ENCODE data around the gene CRKL. TPM values are rescaled to one million over a fixed set of nuclear protein-coding genes. Genes with fewer than 3 reads are reported as not detected.

Gene CRKL
- total RNA-seq, 2 experiments from 2014 or later: 91.0 to 92.9 TPM

- POLR2A ChIA-PET: no interaction called here
- Mint-ChIP-seq H3K36me3 (no peaks in the 10 kb centered on the region), H3K27me3 (no peaks in the 10 kb centered on the region), H3K4me1 (peaks cover 5% of the 10 kb centered on the region), H3K4me3 (no peak overlapping the region), H3K27ac (no peak overlapping the region), H3K9me3 (no peaks in the 10 kb centered on the region)
- ATAC-seq (ENCODE audit: low read depth): no peak
- no peak for DNase-seq
Observed at GRCh38 chr22:20994902-20995241, 77.7 kb downstream of the CRKL start.

GRCh38 chr22:20995329-20996030 lies 78.3 kb downstream of the CRKL start:
- H3K4me3 Mint-ChIP-seq: no peak overlapping the region
- H3K27ac Mint-ChIP-seq: no peak overlapping the region
- POLR2A ChIA-PET: no interaction called here
- no peaks in the 10 kb centered on the region for H3K36me3 Mint-ChIP-seq
- no peaks in the 10 kb centered on the region for H3K9me3 Mint-ChIP-seq
- no peaks in the 10 kb centered on the region for H3K27me3 Mint-ChIP-seq
- H3K4me1 Mint-ChIP-seq: peaks cover 7% of the 10 kb centered on the region
- ATAC-seq (ENCODE audit: low read depth) (no peak), DNase-seq (no peak)

- POLR2A ChIA-PET: interaction anchor here (1.1 kb wide), 1 partner anchor 14 kb away, joined by 3 read pairs; the partner anchor contains the start of gene LZTR1
- ATAC-seq (ENCODE audit: low read depth): no peak
- Mint-ChIP-seq H3K36me3 (no peaks in the 10 kb centered on the region), H3K4me3 (no peak overlapping the region), H3K4me1 (peaks cover 7% of the 10 kb centered on the region), H3K27ac (no peak overlapping the region), H3K27me3 (no peaks in the 10 kb centered on the region), H3K9me3 (no peaks in the 10 kb centered on the region)
- DNase-seq: no peak
Observed at GRCh38 chr22:20996031-20996410, 78.8 kb downstream of the CRKL start.

- H3K9me3 Mint-ChIP-seq: no peaks in the 10 kb centered on the region
- no peak overlapping the region for H3K27ac Mint-ChIP-seq
- POLR2A ChIA-PET: interaction anchor here (1.1 kb wide), 1 partner anchor 15 kb away, joined by 3 read pairs; the partner anchor contains the start of gene LZTR1
- no peak overlapping the region for H3K4me3 Mint-ChIP-seq
- peaks cover 2% of the 10 kb centered on the region for H3K36me3 Mint-ChIP-seq
- ATAC-seq (ENCODE audit: low read depth): no peak
- H3K4me1 Mint-ChIP-seq: peaks cover 10% of the 10 kb centered on the region
- DNase-seq: no peak
- H3K27me3 Mint-ChIP-seq: no peaks in the 10 kb centered on the region
Observed at GRCh38 chr22:20996598-20997535, 79.7 kb downstream of the CRKL start.

- POLR2A ChIA-PET: interaction anchor here (3.4 kb wide), 1 partner anchor 16 kb away, joined by 23 read pairs; the partner anchor contains the start of gene LZTR1
Observed at GRCh38 chr22:20997536-20998257, 80.5 kb downstream of the CRKL start.

GRCh38 chr22:20998411-20999336 lies 81.5 kb downstream of the CRKL start:
- Mint-ChIP-seq H3K4me3 (no peak overlapping the region), H3K4me1 (peaks cover 18% of the 10 kb centered on the region), H3K27ac (peak overlapping the region; percentile 23), H3K36me3 (peaks cover 4% of the 10 kb centered on the region), H3K27me3 (no peaks in the 10 kb centered on the region), H3K9me3 (no peaks in the 10 kb centered on the region)
- DNase-seq (no peak), ATAC-seq (ENCODE audit: low read depth) (no peak)
- POLR2A ChIA-PET: interaction anchor here (1.1 to 3.4 kb wide), 2 partner anchors 9 to 17 kb away, joined by 4 to 23 read pairs; partner anchors contain the start of gene LZTR1

More at GRCh38 chr22:20997536-20998257, 80.5 kb downstream of the CRKL start:
- Mint-ChIP-seq H3K36me3 (peaks cover 2% of the 10 kb centered on the region), H3K4me1 (peaks cover 10% of the 10 kb centered on the region), H3K27ac (no peak overlapping the region), H3K9me3 (no peaks in the 10 kb centered on the region), H3K27me3 (no peaks in the 10 kb centered on the region), H3K4me3 (no peak overlapping the region)
- DNase-seq: no peak
- ATAC-seq (ENCODE audit: low read depth): no peak

GRCh38 chr22:20999350-21000206 lies 82.4 kb downstream of the CRKL start:
- peak overlapping the region; percentile 96 for H3K4me3 Mint-ChIP-seq
- ATAC-seq (ENCODE audit: low read depth) (no peak), DNase-seq (peak; percentile 29)
- H3K27me3 Mint-ChIP-seq: no peaks in the 10 kb centered on the region
- peaks cover 4% of the 10 kb centered on the region for H3K36me3 Mint-ChIP-seq
- POLR2A ChIA-PET: interaction anchor here (1.1 to 3.4 kb wide), 3 partner anchors 10 to 35 kb away, joined by 4 to 23 read pairs (median 4); partner anchors contain the start of gene LZTR1
- H3K9me3 Mint-ChIP-seq: no peaks in the 10 kb centered on the region
- H3K4me1 Mint-ChIP-seq: peaks cover 18% of the 10 kb centered on the region
- no peak overlapping the region for H3K27ac Mint-ChIP-seq

- DNase-seq (peak; percentile 45), ATAC-seq (ENCODE audit: low read depth) (no peak)
- H3K4me3 Mint-ChIP-seq: peak overlapping the region; percentile 96
- H3K27me3 Mint-ChIP-seq: no peaks in the 10 kb centered on the region
- peaks cover 4% of the 10 kb centered on the region for H3K36me3 Mint-ChIP-seq
- peak overlapping the region; percentile 99 for H3K27ac Mint-ChIP-seq
- POLR2A ChIA-PET: interaction anchor here (1.1 to 3.4 kb wide), 3 partner anchors 10 to 35 kb away, joined by 3 to 23 read pairs (median 4); partner anchors contain the start of gene LZTR1
- H3K9me3 Mint-ChIP-seq: no peaks in the 10 kb centered on the region
- H3K4me1 Mint-ChIP-seq: peaks cover 18% of the 10 kb centered on the region
Observed at GRCh38 chr22:21000207-21000986, 83.2 kb downstream of the CRKL start.

GRCh38 chr22:21000987-21001600 lies 83.9 kb downstream of the CRKL start:
- ATAC-seq (ENCODE audit: low read depth) (no peak), DNase-seq (no peak)
- Mint-ChIP-seq H3K4me3 (peak overlapping the region; percentile 96), H3K4me1 (peaks cover 18% of the 10 kb centered on the region), H3K36me3 (peaks cover 4% of the 10 kb centered on the region), H3K27ac (peak overlapping the region; percentile 99), H3K27me3 (no peaks in the 10 kb centered on the region), H3K9me3 (no peaks in the 10 kb centered on the region)
- POLR2A ChIA-PET: interaction anchor here (1.2 to 3.4 kb wide), 3 partner anchors 11 to 19 kb away, joined by 3 to 23 read pairs (median 16); partner anchors contain the start of gene LZTR1

GRCh38 chr22:21001601-21002325 lies 84.6 kb downstream of the CRKL start, which contains the start of gene THAP7:
Gene THAP7 (minus strand): TSS chr22:21002118. CDS start chr22:21001911, 207 bp downstream.
- POLR2A ChIA-PET: interaction anchor here (0.9 to 2.7 kb wide), 6 partner anchors 11 to 31 kb away, joined by 3 to 18 read pairs (median 4); partner anchors contain the start of genes LZTR1, P2RX6 and SLC7A4
- Mint-ChIP-seq H3K9me3 (no peaks in the 10 kb centered on the region), H3K4me3 (peak within 1 kb of the TSS; percentile 96), H3K27me3 (no peaks in the 10 kb centered on the region), H3K27ac (peak within 1 kb of the TSS; percentile 99), H3K4me1 (peaks cover 18% of the 10 kb centered on the region), H3K36me3 (peaks cover 4% of the 10 kb centered on the region)
- ATAC-seq (ENCODE audit: low read depth) (peak; percentile 90), DNase-seq (peak; percentile 98)
